ENCODE data around the gene HTR1E. TPM values are rescaled to one million over a fixed set of nuclear protein-coding genes. Genes with fewer than 3 reads are reported as not detected.

HTR1E gene
- total RNA-seq, 1 experiment from 2014 or later, result not detected

DNA sequence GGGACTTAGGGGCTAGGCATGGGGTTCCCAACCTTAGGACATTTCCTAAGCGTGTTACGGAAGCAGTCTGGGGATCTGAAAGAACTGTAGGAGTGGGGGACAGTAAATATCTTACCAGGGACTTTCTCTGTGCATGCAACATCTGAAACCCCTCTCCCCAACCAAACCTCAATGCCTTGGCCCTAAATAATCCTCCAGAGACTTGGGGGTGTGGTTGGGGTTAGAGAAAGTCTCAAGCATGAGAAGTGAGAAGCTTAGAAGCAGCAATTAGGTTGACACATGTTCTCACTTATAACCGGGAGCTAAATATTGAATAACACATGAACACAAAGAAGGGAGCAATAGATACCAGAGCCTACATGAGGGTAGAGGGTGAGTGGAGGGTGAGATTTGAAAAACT lies 74.7 kb downstream of the HTR1E start:
- H3K36me3 Mint-ChIP-seq (ENCODE audit: insufficient read depth, unreplicated experiment), result no peaks in the 10 kb centered on the region
- H3K9me3 Mint-ChIP-seq (ENCODE audit: low read depth, unreplicated experiment), result peaks cover 3% of the 10 kb centered on the region
- no peak for DNase-seq
- intact Hi-C loops (cut with micrococcal nuclease; ENCODE audit: unreplicated experiment), result no loop called here
- no peak overlapping the region for H3K27ac Mint-ChIP-seq (ENCODE audit: unreplicated experiment)
- no peak overlapping the region for H3K4me3 Mint-ChIP-seq (ENCODE audit: low read depth, unreplicated experiment)
- CTCF ChIA-PET, result no interaction called here
- TF ChIP-seq, protein P1, sequence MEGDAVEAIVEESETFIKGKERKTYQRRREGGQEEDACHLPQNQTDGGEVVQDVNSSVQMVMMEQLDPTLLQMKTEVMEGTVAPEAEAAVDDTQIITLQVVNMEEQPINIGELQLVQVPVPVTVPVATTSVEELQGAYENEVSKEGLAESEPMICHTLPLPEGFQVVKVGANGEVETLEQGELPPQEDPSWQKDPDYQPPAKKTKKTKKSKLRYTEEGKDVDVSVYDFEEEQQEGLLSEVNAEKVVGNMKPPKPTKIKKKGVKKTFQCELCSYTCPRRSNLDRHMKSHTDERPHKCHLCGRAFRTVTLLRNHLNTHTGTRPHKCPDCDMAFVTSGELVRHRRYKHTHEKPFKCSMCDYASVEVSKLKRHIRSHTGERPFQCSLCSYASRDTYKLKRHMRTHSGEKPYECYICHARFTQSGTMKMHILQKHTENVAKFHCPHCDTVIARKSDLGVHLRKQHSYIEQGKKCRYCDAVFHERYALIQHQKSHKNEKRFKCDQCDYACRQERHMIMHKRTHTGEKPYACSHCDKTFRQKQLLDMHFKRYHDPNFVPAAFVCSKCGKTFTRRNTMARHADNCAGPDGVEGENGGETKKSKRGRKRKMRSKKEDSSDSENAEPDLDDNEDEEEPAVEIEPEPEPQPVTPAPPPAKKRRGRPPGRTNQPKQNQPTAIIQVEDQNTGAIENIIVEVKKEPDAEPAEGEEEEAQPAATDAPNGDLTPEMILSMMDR (IDR thresholded peaks at IDR 0.05; ENCODE audit: unreplicated experiment), result no peak
- BruUV-seq (replicated peaks), result no TSS peak
- no peaks in the 10 kb centered on the region for H3K4me1 Mint-ChIP-seq (ENCODE audit: low read depth, unreplicated experiment)
- H3K27me3 Mint-ChIP-seq (ENCODE audit: unreplicated experiment), result no peaks in the 10 kb centered on the region

DNA sequence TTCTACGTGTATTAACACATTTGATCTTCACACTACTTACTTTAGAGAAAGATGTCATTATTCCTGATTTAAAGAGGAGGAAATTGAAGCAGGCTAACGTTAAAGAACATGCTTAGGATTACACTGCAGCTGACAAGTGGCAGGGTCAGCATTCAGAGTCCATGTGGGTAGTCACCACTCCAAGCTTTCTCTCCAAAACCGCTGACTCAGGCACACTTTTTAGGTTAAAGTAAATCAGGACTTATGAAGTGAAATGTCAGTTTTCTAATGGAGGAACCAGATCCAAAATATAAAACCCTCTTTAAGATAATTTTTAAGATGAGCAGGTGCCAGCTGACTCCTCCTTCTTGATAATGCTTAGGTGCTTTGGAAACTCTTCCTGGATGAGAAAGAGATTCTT lies 75.4 kb downstream of the HTR1E start:
- Mint-ChIP-seq H3K9me3 (ENCODE audit: low read depth, unreplicated experiment) (peaks cover 3% of the 10 kb centered on the region), H3K4me3 (ENCODE audit: low read depth, unreplicated experiment) (no peak overlapping the region), H3K27ac (ENCODE audit: unreplicated experiment) (no peak overlapping the region), H3K36me3 (ENCODE audit: insufficient read depth, unreplicated experiment) (no peaks in the 10 kb centered on the region), H3K4me1 (ENCODE audit: low read depth, unreplicated experiment) (no peaks in the 10 kb centered on the region), H3K27me3 (ENCODE audit: unreplicated experiment) (peaks cover 4% of the 10 kb centered on the region)
- TF ChIP-seq, protein P1 (IDR thresholded peaks at IDR 0.05; ENCODE audit: unreplicated experiment), result no peak
- CTCF ChIA-PET, result no interaction called here
- no peak for DNase-seq
- intact Hi-C loops (cut with micrococcal nuclease; ENCODE audit: unreplicated experiment), result no loop called here
- no TSS peak for BruUV-seq (replicated peaks)

DNA sequence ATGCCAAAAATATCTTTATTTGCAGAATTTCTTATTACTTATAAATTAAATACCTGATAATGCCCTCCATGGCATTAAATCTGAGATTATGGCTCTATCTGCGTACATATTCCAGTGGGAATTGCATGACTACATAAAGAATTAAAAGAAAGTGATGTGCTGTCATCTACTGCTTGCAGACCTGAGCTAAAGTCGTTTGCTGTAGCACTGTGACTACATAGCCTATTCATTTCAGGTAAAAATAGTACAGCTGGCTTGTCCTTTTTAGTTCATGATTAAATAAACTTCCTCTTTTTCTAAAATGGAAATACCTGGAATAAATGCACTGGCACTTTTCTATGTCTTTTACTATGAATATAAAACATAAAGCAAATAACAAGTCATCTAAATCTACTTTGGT lies 79.4 kb downstream of the HTR1E start:
- intact Hi-C loops (cut with micrococcal nuclease; ENCODE audit: unreplicated experiment), result no loop called here
- TF ChIP-seq, protein P1 (IDR thresholded peaks at IDR 0.05; ENCODE audit: unreplicated experiment), result no peak
- no peak overlapping the region for H3K4me3 Mint-ChIP-seq (ENCODE audit: low read depth, unreplicated experiment)
- DNase-seq, result no peak
- H3K4me1 Mint-ChIP-seq (ENCODE audit: low read depth, unreplicated experiment), result no peaks in the 10 kb centered on the region
- peaks cover 28% of the 10 kb centered on the region for H3K27me3 Mint-ChIP-seq (ENCODE audit: unreplicated experiment)
- no peaks in the 10 kb centered on the region for H3K36me3 Mint-ChIP-seq (ENCODE audit: insufficient read depth, unreplicated experiment)
- H3K27ac Mint-ChIP-seq (ENCODE audit: unreplicated experiment), result no peak overlapping the region
- no TSS peak for BruUV-seq (replicated peaks)
- CTCF ChIA-PET, result interaction anchor here (0.7 kb wide), 1 partner anchor 14 kb away, joined by 4 read pairs; no protein-coding TSS in a partner anchor
- H3K9me3 Mint-ChIP-seq (ENCODE audit: low read depth, unreplicated experiment), result no peaks in the 10 kb centered on the region

DNA sequence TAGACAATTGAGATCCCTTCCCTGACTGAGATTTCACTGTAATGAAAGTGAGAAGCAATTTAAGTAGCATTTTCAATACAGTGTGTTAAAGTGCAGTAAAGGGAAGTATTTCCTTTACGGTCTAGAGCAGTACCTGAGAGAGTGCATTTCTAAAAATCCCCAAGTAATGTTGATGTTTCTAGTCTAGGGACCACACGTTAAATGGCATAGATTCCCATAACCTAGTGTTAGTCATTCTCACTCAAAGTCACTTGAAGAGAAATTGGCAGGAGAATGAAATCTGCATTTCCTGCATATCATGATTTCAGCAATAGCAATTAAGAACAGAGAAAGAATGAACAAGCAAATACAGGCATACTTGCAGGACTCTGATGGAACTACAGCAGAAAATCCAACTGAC lies 89.7 kb downstream of the HTR1E start:
- TF ChIP-seq, protein P1 (IDR thresholded peaks at IDR 0.05; ENCODE audit: unreplicated experiment), result no peak
- no peak overlapping the region for H3K4me3 Mint-ChIP-seq (ENCODE audit: low read depth, unreplicated experiment)
- CTCF ChIA-PET, result no interaction called here
- H3K36me3 Mint-ChIP-seq (ENCODE audit: insufficient read depth, unreplicated experiment), result no peaks in the 10 kb centered on the region
- no peaks in the 10 kb centered on the region for H3K4me1 Mint-ChIP-seq (ENCODE audit: low read depth, unreplicated experiment)
- H3K9me3 Mint-ChIP-seq (ENCODE audit: low read depth, unreplicated experiment), result no peaks in the 10 kb centered on the region
- no peak for DNase-seq
- no TSS peak for BruUV-seq (replicated peaks)
- intact Hi-C loops (cut with micrococcal nuclease; ENCODE audit: unreplicated experiment), result loop anchor here (5.0 to 10.0 kb wide), 3 partner anchors 90 to 1270 kb away; partner anchors contain the start of gene HTR1E
- H3K27ac Mint-ChIP-seq (ENCODE audit: unreplicated experiment), result no peak overlapping the region
- peaks cover 24% of the 10 kb centered on the region for H3K27me3 Mint-ChIP-seq (ENCODE audit: unreplicated experiment)

Data from Calu3 (cell line).